Measurements from ENCODE around the gene THAP2.
A peak's percentile ranks its signal among the peaks of the same experiment; 100 is the strongest.

THAP2 gene

GRCh38 chr12:71663561-71664410, at the start of gene THAP2, which contains the start of gene ZFC3H1:
Gene THAP2, plus strand, starts transcription at chr12:71664301. Its CDS starts 209 bp downstream, at chr12:71664510.
Gene ZFC3H1, minus strand, starts transcription at chr12:71663848. Its CDS starts 238 bp downstream, at chr12:71663610.
- intact Hi-C loops (cut with DNase I): loop anchor here (1.0 to 5.0 kb wide), 2 partner anchors 21 to 84 kb away; no protein-coding TSS in a partner anchor
- DNase-seq: peak; percentile 94 to 99 (median 96)

GRCh38 chr12:71621938-71622337, 42.2 kb upstream of the THAP2 start:
- intact Hi-C loops (cut with DNase I): no loop called here
- no peak for DNase-seq

- peak in 1 of 10 donors; percentile 26 for DNase-seq
- intact Hi-C loops (cut with DNase I): no loop called here
Observed at GRCh38 chr12:71625476-71625875, 38.6 kb upstream of the THAP2 start.

- no peak for DNase-seq
- intact Hi-C loops (cut with DNase I): no loop called here
Observed at GRCh38 chr12:71626098-71626497, 38.0 kb upstream of the THAP2 start.

GRCh38 chr12:71626768-71627167, 37.3 kb upstream of the THAP2 start:
- intact Hi-C loops (cut with DNase I): no loop called here
- DNase-seq: no peak

- no peak for DNase-seq
- intact Hi-C loops (cut with DNase I): no loop called here
Observed at GRCh38 chr12:71627438-71628002, 36.6 kb upstream of the THAP2 start.

GRCh38 chr12:71636704-71637115, 27.4 kb upstream of the THAP2 start:
- no peak for DNase-seq
- intact Hi-C loops (cut with DNase I): loop anchor here (5.0 kb wide), 1 partner anchor 219 kb away; no protein-coding TSS in a partner anchor

GRCh38 chr12:71638499-71638898, 25.6 kb upstream of the THAP2 start:
- no peak for DNase-seq
- intact Hi-C loops (cut with DNase I): loop anchor here (5.0 kb wide), 1 partner anchor 221 kb away; no protein-coding TSS in a partner anchor

GRCh38 chr12:71639341-71639760, 24.8 kb upstream of the THAP2 start:
- DNase-seq: no peak

GRCh38 chr12:71640316-71640715, 23.8 kb upstream of the THAP2 start:
- intact Hi-C loops (cut with DNase I): no loop called here
- DNase-seq: peak in 2 of 10 donors; percentile 50 to 60

More at GRCh38 chr12:71639341-71639760, 24.8 kb upstream of the THAP2 start:
- intact Hi-C loops (cut with DNase I): loop anchor here (5.0 kb wide), 1 partner anchor 222 kb away; no protein-coding TSS in a partner anchor

GRCh38 chr12:71641390-71641789, 22.7 kb upstream of the THAP2 start:
- intact Hi-C loops (cut with DNase I): no loop called here

GRCh38 chr12:71642264-71642663, 21.8 kb upstream of the THAP2 start:
- intact Hi-C loops (cut with DNase I): no loop called here
- DNase-seq: no peak

More at GRCh38 chr12:71641390-71641789, 22.7 kb upstream of the THAP2 start:
- no peak for DNase-seq

- intact Hi-C loops (cut with DNase I): no loop called here
- no peak for DNase-seq
Observed at GRCh38 chr12:71645268-71645667, 18.8 kb upstream of the THAP2 start.

- intact Hi-C loops (cut with DNase I): no loop called here
- DNase-seq: no peak
Observed at GRCh38 chr12:71646512-71646911, 17.6 kb upstream of the THAP2 start.

- intact Hi-C loops (cut with DNase I): no loop called here
- no peak for DNase-seq
Observed at GRCh38 chr12:71648537-71648936, 15.6 kb upstream of the THAP2 start.

GRCh38 chr12:71649401-71649800, 14.7 kb upstream of the THAP2 start:
- intact Hi-C loops (cut with DNase I): no loop called here
- DNase-seq: no peak

- intact Hi-C loops (cut with DNase I): no loop called here
Observed at GRCh38 chr12:71652656-71653055, 11.4 kb upstream of the THAP2 start.

GRCh38 chr12:71653137-71653536, 11.0 kb upstream of the THAP2 start:
- intact Hi-C loops (cut with DNase I): no loop called here

More at GRCh38 chr12:71652656-71653055, 11.4 kb upstream of the THAP2 start:
- no peak for DNase-seq

GRCh38 chr12:71654200-71654599, 9.9 kb upstream of the THAP2 start:
- DNase-seq: no peak
- intact Hi-C loops (cut with DNase I): no loop called here

More at GRCh38 chr12:71653137-71653536, 11.0 kb upstream of the THAP2 start:
- DNase-seq: no peak

GRCh38 chr12:71655495-71655894, 8.6 kb upstream of the THAP2 start:
- intact Hi-C loops (cut with DNase I): no loop called here
- no peak for DNase-seq

- intact Hi-C loops (cut with DNase I): no loop called here
- no peak for DNase-seq
Observed at GRCh38 chr12:71655907-71656306, 8.2 kb upstream of the THAP2 start.
